ENCODE measurements around the gene ITPR2.

DNA sequence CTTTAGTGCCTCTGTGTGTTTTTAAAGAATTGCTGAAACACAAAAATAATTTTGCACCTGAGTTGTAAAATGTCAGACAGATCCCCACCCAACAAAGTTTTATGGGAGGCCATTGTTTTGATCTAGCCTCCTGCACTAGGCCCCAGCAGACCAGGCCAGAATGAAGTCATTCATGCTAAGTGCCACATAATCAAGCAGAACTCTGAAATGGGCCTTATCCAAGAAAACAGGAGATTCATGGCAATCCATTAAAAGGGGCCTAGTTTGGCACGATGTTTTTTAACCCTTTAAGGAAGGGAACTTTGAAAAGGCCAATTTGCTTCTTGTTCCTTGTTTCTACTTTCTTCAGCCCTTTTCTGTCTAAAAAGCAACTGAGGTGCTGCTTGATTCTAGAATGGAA, 260.9 kb downstream of the ITPR2 start:
- TF ChIP-seq, protein P1, sequence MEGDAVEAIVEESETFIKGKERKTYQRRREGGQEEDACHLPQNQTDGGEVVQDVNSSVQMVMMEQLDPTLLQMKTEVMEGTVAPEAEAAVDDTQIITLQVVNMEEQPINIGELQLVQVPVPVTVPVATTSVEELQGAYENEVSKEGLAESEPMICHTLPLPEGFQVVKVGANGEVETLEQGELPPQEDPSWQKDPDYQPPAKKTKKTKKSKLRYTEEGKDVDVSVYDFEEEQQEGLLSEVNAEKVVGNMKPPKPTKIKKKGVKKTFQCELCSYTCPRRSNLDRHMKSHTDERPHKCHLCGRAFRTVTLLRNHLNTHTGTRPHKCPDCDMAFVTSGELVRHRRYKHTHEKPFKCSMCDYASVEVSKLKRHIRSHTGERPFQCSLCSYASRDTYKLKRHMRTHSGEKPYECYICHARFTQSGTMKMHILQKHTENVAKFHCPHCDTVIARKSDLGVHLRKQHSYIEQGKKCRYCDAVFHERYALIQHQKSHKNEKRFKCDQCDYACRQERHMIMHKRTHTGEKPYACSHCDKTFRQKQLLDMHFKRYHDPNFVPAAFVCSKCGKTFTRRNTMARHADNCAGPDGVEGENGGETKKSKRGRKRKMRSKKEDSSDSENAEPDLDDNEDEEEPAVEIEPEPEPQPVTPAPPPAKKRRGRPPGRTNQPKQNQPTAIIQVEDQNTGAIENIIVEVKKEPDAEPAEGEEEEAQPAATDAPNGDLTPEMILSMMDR (IDR thresholded peaks at IDR 0.05; ENCODE audit: insufficient read depth, low read length) = no peak
- no peak for TF ChIP-seq POLR2AphosphoS5 (IDR thresholded peaks at IDR 0.05; ENCODE audit: low read depth)

Data from HL-60 (cell line).